WTC11 (cell line): ENCODE measurements around the gene CRNKL1. TPM values are rescaled to one million over a fixed set of nuclear protein-coding genes. Genes with fewer than 3 reads are reported as not detected.

Experiments
- ATAC-seq: fragments of 200-7000 bp; cut with Tn5 transposase; 2 replicates; pipeline ENCODE4 v1.10.0; 2021; ENCODE audit warnings: mild to moderate bottlenecking, moderate library complexity
- CTCF ChIA-PET: fragments of 300-600 bp; sonication (Branson Sonifier 250); formaldehyde crosslinking; loops from one replicate; lab custom pipeline; 2021; ENCODE audit warnings: antibody characterized with exemption; lab: Charles Lee
- POLR2A ChIA-PET: fragments of 350-600 bp; sonication (Branson Sonifier 250); formaldehyde crosslinking; loops from one replicate; lab custom pipeline; 2021; ENCODE audit warnings: antibody characterized with exemption; lab: Charles Lee
- DNase-seq: peaks from one replicate; pipeline ENCODE4 v3.0.0; 2021; ENCODE audit warnings: low spot score
- H3K27ac Mint-ChIP-seq: 2 replicates; pipeline ENCODE4 v1.8.0; 2021; ENCODE audit warnings: mixed read lengths
- H3K27me3 Mint-ChIP-seq: 2 replicates; pipeline ENCODE4 v1.8.0; 2021; ENCODE audit warnings: low read depth, mild to moderate bottlenecking, moderate library complexity, mixed read lengths
- H3K36me3 Mint-ChIP-seq: 2 replicates; pipeline ENCODE4 v1.8.0; 2021; ENCODE audit warnings: mixed read lengths
- H3K4me1 Mint-ChIP-seq: 2 replicates; pipeline ENCODE4 v1.8.0; 2022; ENCODE audit warnings: mixed read lengths
- H3K4me3 Mint-ChIP-seq: 2 replicates; pipeline ENCODE4 v1.8.0; 2021; ENCODE audit warnings: mild to moderate bottlenecking, moderate library complexity, mixed read lengths
- H3K9me3 Mint-ChIP-seq: 2 replicates; pipeline ENCODE4 v1.8.0; 2021; ENCODE audit warnings: mixed read lengths
- ATF6 ChIP-seq: sonication (generic); formaldehyde crosslinking; IDR thresholded peaks from 2 replicates; pipeline ENCODE4 v1.8.1; 2023; ENCODE audit warnings: mild to moderate bottlenecking, missing genetic modification reagents
- CREB1 ChIP-seq: sonication (generic); formaldehyde crosslinking; IDR thresholded peaks from 2 replicates; pipeline ENCODE4 v1.8.0; 2023; ENCODE audit warnings: mild to moderate bottlenecking, missing genetic modification reagents
- CTCF ChIP-seq: fragments of 200-600 bp; IDR thresholded peaks from 2 replicates; pipeline ENCODE4 v1.8.0; 2022; ENCODE audit warnings: antibody characterized with exemption
- ESRRA ChIP-seq: sonication (generic); formaldehyde crosslinking; IDR thresholded peaks from 2 replicates; pipeline ENCODE4 v1.8.1; 2022; ENCODE audit warnings: mild to moderate bottlenecking, missing genetic modification reagents, borderline replicate concordance
- FOXP4 ChIP-seq: sonication (generic); formaldehyde crosslinking; IDR thresholded peaks from 2 replicates; pipeline ENCODE4 v1.8.0; 2022; ENCODE audit warnings: mild to moderate bottlenecking, missing genetic modification reagents
- MYBL2 ChIP-seq: sonication (generic); formaldehyde crosslinking; IDR thresholded peaks from 2 replicates; pipeline ENCODE4 v1.8.1; 2023; ENCODE audit warnings: mild to moderate bottlenecking, moderate library complexity, missing genetic modification reagents
- NFYB ChIP-seq: sonication (generic); formaldehyde crosslinking; conservative IDR thresholded peaks from 2 replicates; pipeline ENCODE4 v1.8.0; 2022; ENCODE audit warnings: low read depth, missing genetic modification reagents
- NR3C1 ChIP-seq: sonication (generic); formaldehyde crosslinking; conservative IDR thresholded peaks from 2 replicates; pipeline ENCODE4 v1.8.1; 2023; ENCODE audit warnings: low read depth, mild to moderate bottlenecking, missing genetic modification reagents
- RORB ChIP-seq: fragments of 250-450 bp; sonication (Bioruptor Pico); IDR thresholded peaks from 2 replicates; pipeline ENCODE4 v1.9.0; 2021; ENCODE audit warnings: mild to moderate bottlenecking
- SOX15 ChIP-seq: fragments of 250-450 bp; sonication (Bioruptor Pico); IDR thresholded peaks from 2 replicates; pipeline ENCODE4 v1.9.0; 2021; ENCODE audit warnings: mild to moderate bottlenecking
- STAT6 ChIP-seq: sonication (generic); formaldehyde crosslinking; conservative IDR thresholded peaks from 2 replicates; pipeline ENCODE4 v1.8.1; 2023; ENCODE audit warnings: mild to moderate bottlenecking, low read depth, missing genetic modification reagents, moderate library complexity
- TP53 ChIP-seq: sonication (generic); formaldehyde crosslinking; IDR thresholded peaks from 2 replicates; pipeline ENCODE4 v1.8.1; 2023; ENCODE audit warnings: mild to moderate bottlenecking, missing genetic modification reagents
- USF2 ChIP-seq: sonication (generic); formaldehyde crosslinking; IDR thresholded peaks from 2 replicates; pipeline ENCODE4 v1.8.1; 2023; ENCODE audit warnings: mild to moderate bottlenecking, missing genetic modification reagents, moderate library complexity
- ZNF121 ChIP-seq: sonication (generic); formaldehyde crosslinking; IDR thresholded peaks from 2 replicates; pipeline ENCODE4 v1.8.0; 2023; ENCODE audit warnings: missing genetic modification reagents
- ZNF263 ChIP-seq: sonication (generic); formaldehyde crosslinking; IDR thresholded peaks from 2 replicates; pipeline ENCODE4 v1.8.1; 2022; ENCODE audit warnings: low read depth, mild to moderate bottlenecking, moderate library complexity, missing genetic modification reagents
- ZNF532 ChIP-seq: fragments of 250-450 bp; sonication (Bioruptor Pico); IDR thresholded peaks from 2 replicates; pipeline ENCODE4 v1.9.0; 2021; ENCODE audit warnings: mild to moderate bottlenecking, borderline replicate concordance
- total RNA-seq: library from RNA; stranded (reverse); gene quantifications from 3 replicates; pipeline ENCODE4 v1.2.3, GENCODE V29; 2021

CRNKL1 gene
- total RNA-seq, 1 experiment from 2014 or later: 22.2 TPM

- TF ChIP-seq ZNF532 (CRISPR knock-in tag) (no peak), ZNF263 (CRISPR knock-in tag) (no peak), RORB (CRISPR knock-in tag) (no peak), SOX15 (no peak), CTCF (peak; percentile 32; the same call in 1 of the 2 replicates)
- TF ChIP-seq, all 79 proteins: peak for 1
- H3K4me1 Mint-ChIP-seq: peaks cover 11% of the 10 kb centered on the region
- ATAC-seq (peak; percentile 68), DNase-seq (no peak)
- no peaks in the 10 kb centered on the region for H3K36me3 Mint-ChIP-seq
- POLR2A ChIA-PET: no interaction called here
- CTCF ChIA-PET: interaction anchor here (0.5 to 3.2 kb wide), 3 partner anchors 153 to 510 kb away, joined by 3 to 14 read pairs (median 5); no protein-coding TSS in a partner anchor
- H3K27ac Mint-ChIP-seq: no peak overlapping the region
- no peaks in the 10 kb centered on the region for H3K27me3 Mint-ChIP-seq
- H3K9me3 Mint-ChIP-seq: no peaks in the 10 kb centered on the region
- H3K4me3 Mint-ChIP-seq: no peak overlapping the region
Observed at GRCh38 chr20:20083807-20084206, 31.5 kb upstream of the CRNKL1 start.

DNA sequence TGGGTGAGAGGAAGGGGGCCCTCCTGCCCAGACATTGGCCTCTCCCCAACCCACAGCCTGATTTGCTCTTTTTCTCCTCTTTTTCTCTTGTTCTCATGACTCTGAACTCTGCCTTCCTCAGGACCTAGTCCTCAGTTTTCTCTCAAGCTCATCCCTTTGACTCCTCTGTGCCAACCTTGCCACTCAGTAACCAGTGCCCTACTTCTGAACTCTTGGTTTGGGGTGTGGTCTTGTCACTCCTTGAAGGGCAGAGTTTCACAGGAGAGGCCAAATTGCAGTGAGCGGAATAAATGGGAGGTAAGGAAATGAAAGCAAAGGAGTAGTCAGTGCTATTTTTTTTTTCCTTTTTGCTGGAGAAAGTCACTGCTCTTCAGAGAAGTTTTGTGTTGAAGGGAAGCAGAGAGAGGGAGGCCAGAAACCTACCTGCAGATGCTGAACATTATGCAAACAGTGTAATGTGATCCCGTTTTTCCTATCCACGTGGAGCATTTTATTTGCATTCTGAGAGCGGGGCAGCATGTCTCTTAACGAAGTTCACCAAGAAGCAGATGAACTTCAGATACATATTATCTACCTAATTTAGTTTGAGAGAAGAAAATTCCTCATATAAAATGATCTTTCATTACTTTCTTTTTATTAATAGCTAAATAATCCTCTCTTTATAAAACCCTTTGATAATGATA is 27.0 kb upstream of the CRNKL1 start:
- CTCF ChIA-PET: no interaction called here
- no peaks in the 10 kb centered on the region for H3K9me3 Mint-ChIP-seq
- H3K4me3 Mint-ChIP-seq: peak overlapping the region; percentile 3; the same call in 1 of the 2 replicates
- TF ChIP-seq MYBL2 (CRISPR knock-in tag) (no peak), USF2 (CRISPR knock-in tag) (0 out of 2 replicates have a peak, but pooled peaks have one; percentile 10)
- H3K36me3 Mint-ChIP-seq: no peaks in the 10 kb centered on the region
- H3K4me1 Mint-ChIP-seq: peaks cover 30% of the 10 kb centered on the region
- H3K27me3 Mint-ChIP-seq: no peaks in the 10 kb centered on the region
- H3K27ac Mint-ChIP-seq: no peak overlapping the region; the same call in 1 of the 2 replicates
- DNase-seq: no peak
- POLR2A ChIA-PET: no interaction called here
- ATAC-seq: no peak

- no peaks in the 10 kb centered on the region for H3K9me3 Mint-ChIP-seq
- TF ChIP-seq NFYB (CRISPR knock-in tag): no peak
- TF ChIP-seq TP53 (CRISPR knock-in tag): no peak
- TF ChIP-seq NR3C1 (CRISPR knock-in tag): no peak
- TF ChIP-seq ATF6 (CRISPR knock-in tag): no peak
- TF ChIP-seq FOXP4 (CRISPR knock-in tag): no peak
- TF ChIP-seq ESRRA (CRISPR knock-in tag): no peak
- TF ChIP-seq STAT6 (CRISPR knock-in tag): no peak
- no peak for TF ChIP-seq CREB1 (CRISPR knock-in tag)
- no peak for TF ChIP-seq ZNF121 (CRISPR knock-in tag)
Observed at GRCh38 chr20:20078041-20078440, 25.8 kb upstream of the CRNKL1 start.

More at GRCh38 chr20:20078041-20078440, 25.8 kb upstream of the CRNKL1 start:
- ChIA-PET CTCF (no interaction called here), POLR2A (no interaction called here)
- Mint-ChIP-seq H3K4me3 (no peak overlapping the region), H3K36me3 (no peaks in the 10 kb centered on the region), H3K4me1 (peaks cover 28% of the 10 kb centered on the region), H3K27ac (0 out of 2 replicates have a peak overlapping the region, but pooled peaks have one; percentile 21), H3K27me3 (no peaks in the 10 kb centered on the region)
- peak; percentile 74 for ATAC-seq
- no peak for DNase-seq
